IPS-NIHi7 (cell line): ENCODE results near the gene CNOT10.
"Not testable (repeated sequence)": the region's sequence is repeated elsewhere in the genome, so short reads cannot be mapped to it uniquely, and the experiment has no call there.

Experiments used
- DNase-seq: peaks from one replicate; pipeline ENCODE4 v3.0.0; 2012; ENCODE audit warnings: mixed read lengths; ENCODE audit errors: extremely low spot score

CNOT10 gene

DNA sequence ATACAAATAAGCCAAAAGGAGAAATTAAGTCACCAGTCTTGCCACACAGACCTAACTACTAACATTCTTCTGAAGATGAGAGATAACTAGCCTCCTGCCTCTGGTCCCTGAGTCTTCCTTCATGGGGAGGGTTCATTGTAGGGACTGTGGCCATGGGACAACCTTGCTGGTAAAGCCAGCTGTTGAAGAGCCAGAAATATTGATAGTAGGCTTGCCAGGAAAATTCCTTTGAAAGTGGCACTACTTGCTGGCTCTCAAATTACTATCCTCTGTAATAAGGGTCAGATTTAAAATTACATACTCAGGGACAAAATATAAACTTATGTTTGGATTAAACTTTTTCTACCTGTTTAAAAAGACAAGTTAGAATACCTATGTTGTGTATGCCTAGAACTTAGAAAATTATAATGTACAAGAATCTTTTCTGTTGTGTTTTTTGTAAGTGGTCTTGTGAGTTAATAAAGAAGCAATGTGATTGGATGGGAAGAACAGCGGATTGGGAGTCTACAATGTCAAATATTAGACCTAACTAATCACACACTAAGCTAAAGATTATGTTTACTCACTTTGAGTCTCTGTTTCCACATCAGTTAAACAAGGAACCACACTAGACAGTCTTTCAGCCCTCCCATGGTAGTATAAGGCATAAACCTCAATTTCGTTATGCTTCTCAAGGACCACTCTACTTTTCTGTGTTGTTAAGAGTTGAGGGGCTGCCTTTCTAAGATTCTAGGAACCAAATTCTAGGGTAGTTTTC, 72.8 kb downstream of the CNOT10 start:
- no peak for DNase-seq

DNA sequence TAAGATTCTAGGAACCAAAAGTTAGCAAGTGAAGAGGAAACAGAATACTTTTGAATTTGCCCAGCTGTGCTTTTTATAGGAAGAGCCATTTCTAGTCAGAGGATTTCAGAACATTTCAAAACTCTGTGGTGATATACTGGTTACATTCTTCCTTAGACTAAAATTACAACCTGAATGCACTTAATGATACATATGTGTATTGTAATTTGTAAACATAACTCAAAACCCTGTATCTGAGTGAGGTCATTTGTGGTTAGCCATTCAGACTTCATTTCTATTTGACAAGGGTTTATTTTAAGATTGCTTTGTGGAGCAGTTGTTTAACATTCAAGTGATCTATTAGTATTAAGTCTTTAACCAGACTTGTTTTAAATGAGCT, 73.4 kb downstream of the CNOT10 start:
- no peak for DNase-seq

DNA sequence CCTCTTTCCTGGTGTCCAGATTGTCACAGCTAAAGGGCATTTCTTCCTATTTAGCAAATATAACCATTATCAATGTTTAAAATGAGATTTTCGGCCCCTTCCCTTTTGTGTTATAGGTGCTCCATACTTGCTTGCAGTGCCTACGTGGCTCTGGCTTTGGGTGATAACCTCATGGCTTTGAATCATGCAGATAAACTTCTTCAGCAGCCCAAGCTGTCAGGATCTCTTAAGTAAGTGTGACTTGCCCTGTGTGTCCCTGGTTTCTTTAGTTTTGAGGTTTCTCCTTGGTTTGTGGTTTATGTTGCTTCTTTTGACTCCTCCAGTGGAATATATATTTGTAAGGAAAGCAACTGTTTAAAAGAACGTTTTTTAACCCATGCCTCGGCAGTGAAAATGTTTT, 74.4 kb downstream of the CNOT10 start:
- DNase-seq: no peak

DNA sequence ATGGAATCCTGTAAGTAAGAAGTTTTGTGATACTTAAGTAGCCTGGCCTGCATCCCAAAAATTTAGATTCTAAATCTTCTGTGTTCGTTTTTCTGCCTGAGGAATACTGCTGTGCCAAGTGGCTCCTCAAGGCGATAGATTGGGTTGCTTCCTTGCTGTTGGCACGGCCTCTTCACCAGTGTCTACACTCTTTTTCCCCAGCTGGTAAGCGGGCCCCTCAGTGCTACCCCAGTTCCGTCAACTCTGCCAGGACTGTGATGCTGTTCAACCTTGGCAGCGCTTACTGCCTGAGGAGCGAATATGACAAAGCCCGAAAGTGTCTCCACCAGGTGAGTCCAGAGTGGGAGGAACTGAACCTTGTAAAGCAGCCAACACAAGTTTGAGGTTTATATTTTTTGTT, 79.5 kb downstream of the CNOT10 start:
- no peak for DNase-seq

DNA sequence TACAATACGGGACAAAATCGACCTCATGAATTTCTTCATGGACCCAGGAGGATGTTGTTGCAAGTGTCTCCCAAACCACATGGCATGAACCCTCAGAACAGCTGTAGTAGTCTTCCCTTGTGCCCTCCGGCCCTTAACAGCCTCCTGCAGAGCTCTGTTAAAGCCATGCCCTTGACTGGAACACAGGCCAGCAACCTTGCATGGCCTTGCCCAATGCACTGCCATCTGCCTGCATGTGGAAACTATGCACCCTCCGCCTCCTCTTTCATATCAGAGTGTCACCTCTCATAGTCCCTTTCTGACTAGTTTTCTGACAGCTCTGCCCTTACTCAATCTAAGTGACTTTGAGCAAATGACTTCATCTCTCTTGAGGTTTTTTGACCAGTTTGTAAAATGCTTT, 93.4 kb downstream of the CNOT10 start:
- DNase-seq: no peak

DNA sequence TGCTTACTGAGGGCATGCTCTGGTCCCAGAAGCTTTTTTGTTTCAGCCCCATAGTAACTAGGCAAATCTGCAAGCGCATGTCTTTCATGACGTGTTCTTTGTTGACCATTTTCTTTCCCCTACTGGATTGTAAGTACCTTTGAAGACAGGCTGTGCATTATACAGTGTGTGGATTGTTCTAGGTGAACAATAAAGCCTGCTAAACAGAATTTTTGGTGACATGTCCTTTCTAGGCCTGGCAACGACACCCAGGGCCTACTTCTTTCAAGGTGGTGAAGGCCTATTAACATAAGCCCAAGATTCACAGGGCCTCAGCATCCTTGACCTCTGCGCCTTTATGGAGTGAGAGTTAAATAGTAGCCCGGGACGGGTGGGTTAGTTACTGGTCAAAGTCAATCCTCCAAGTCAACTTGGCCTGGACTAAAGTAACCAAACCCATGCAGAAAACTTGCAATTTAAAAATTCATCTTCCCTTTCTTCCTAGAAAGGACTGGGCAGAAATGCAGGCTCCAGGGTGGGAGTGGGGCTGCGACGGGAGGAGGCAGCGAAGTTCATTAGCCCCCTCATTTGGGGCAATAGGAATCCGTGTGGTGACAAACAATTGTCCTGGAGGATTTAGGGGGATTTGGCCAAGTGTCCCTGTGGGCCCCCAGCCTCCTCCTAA, 95.2 kb downstream of the CNOT10 start:
- no peak for DNase-seq

DNA sequence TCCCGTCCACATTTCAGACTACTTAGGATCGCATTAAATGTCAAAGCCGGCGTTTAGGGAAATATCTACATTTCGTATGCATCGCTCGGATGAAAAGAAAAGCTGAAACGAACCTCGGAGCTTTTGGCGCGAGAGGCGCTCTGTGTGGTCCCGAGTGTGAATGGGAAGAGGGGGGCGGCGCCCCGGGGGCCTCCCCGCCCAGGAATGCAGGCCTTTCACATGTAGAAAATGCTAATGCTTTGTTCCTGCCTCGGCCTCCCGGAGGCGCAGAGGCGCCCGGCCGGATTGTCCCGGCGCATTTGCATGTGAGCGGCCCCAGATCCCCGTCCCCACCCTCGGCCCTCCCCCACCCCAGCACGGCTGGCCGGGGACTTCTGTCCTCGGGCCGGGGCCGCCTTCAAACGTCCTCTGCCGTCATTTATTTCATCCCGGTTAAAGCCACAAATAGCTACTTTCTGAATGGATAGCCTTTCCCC, 95.8 kb downstream of the CNOT10 start:
- peak; percentile 81 for DNase-seq

DNA sequence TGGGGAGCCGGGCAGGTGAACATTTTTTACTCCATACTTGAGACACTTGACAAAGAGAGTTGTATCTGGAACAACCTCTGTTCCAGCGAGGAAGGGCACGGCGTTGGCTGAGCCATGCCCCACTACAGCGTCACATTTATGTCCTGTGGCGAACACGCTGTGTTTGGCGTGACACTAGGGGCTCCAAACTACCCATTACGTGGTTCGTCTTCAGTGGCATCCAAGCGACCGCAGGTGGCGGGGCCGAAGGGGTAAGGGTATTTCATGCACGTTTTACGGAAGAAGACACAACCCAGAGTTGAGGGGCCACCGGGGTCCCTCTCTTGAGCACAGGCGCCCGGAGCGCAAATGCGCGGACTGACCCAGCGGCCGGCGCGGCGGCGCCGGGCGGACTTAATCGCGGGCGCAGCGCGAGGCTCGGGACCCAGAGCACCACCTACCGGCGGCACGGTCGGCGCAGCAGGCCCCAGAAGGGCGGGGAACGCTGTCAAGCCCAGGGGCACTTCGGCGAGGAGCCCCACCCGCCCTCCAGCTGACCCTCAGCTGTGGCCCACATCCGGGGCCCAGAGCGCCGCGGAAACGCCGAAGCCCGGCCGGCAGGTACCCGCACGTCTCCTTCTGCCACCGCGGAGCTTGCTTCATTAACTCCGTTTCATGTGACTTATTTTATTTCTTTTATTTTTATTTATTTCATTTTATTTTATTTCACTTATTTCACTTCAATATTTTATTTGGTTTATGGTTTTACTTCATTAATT, 96.4 kb downstream of the CNOT10 start:
- DNase-seq: peak; percentile 89

DNA sequence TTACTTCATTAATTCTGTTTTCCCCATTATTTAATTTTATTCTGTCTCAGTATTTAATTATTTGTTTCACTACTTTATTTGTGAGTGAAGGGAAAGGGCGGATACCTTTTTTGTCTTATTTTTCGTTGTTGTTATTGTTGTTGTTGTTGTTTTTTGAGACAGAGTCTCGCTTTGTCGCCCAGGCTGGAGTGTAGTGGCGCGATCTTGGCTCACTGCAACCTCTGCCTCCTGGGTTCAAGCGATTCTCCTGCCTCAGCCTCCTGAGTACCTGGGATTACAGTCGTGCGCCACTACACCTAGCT, 96.9 kb downstream of the CNOT10 start:
- not testable (repeated sequence) for DNase-seq

DNA sequence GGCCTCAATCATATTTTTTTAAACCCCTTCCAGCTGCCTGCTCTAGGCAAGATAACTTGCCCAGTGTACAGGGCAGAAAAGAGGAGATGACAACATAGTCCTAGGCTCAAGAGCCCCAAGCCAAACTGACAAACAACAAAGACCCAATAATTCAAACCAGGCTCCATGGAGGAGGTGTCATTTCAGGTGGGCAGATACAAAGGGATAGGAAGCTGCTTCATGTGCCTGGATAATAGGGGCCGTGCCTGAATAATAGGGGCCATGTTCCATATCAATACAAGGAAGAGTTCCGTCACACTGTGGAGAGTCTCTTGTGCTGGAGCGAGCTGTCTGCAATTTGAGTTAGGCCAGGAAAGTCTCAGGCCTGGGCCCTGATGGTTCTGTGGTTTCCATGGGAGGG, 97.4 kb downstream of the CNOT10 start:
- no peak for DNase-seq

DNA sequence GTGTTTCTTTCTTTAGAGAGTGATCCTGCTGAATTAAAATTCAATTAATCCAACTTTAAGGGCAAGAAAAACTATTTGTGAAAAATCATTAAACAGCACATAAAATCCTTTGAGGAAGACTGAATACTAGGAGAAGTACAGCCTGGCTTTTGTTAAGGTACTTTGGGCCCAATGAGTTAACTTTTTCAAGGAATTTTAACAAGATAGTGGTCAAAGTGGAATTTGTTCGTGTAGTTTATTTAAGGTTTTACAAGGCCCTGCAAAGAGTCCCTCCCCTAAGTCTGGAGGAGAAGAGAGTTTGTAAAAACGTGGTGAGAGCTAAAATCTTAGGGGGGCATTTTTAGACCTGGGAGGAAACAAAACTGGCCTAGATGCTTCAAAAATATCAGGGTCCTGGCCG, 106.8 kb downstream of the CNOT10 start:
- DNase-seq: no peak

DNA sequence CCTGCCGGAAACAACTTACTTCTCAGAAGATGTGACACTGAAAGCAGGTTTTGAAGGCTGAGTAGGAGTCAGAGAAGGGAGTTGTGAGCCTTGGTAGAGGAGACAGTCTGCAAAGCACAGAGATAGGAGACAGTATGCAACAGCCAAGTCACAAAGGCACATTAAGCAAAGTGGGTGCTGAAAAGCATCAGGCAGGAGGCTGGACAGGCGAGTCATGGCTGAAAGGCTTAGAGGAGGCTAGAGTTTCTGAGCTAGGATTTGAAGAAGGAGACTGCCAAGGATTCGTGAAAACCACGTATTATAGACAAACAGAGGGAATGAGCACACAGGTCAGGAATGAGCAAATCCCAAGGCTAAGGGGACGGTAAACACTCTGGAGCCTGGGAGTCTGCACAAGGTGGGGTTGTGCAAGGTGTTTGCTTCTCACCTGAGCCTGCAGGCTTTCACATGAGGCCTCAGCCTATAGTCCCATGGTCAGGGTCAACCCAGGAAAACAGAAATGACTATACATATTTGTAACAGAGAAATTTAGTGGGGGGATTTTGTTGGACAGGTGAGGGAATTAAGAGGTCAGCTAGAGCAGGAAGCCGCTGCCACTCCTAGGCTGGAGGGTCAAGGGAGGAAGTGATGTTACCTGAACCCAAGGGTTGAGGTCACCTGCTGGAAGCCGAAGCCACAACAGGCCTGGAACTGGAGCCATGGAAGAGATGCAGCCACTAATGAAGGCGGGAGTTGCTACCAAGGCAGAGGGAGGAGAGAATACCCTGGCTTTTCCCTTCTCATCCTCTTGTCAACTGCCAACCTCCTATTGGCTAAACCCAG, 109.7 kb downstream of the CNOT10 start:
- DNase-seq: no peak

DNA sequence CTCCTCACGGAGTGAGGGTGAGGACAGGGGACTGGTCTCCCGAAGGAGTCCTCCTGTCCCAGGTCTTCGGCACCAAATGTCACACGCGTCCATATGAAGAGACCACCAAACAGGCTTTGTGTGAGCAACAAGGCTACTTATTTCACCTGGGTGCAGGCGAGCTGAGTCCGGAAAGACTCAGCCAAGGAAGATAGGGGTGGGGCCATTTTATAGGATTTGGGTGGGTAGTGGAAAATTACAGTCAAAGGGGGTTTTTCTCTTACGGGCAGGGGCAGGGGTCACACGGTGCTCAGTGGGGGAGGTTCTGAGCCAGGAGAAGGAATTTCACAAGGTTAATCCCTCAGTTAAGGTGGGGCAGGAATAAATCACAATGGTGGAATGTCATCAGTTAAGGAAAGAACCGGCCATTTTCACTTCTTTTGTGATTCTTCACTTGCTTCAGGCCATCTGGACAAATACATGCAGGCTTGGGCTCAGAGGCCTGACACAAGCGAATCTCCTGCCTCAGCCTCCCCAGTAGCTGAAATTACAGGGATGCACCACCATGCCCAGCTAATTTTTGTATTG, 111.5 kb downstream of the CNOT10 start:
- DNase-seq: not testable (repeated sequence)

DNA sequence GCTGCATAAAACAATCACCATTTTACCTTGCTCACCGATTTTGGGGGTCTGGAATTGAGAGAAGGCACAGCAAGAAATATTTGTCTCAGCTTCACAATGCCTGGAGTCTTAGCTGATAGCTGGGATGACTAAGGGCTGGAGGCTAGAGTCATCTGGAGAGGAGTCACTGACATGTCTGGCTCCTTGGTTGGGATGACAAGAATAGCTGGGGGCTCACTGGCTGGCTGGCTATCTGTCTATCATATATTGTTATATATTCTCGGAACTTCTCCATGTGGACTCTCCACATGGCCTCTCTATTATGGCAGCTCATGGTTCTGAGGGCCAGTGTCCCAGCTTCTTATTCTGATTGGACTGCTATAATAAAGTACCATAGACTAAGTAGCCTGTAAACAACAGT, 112.8 kb downstream of the CNOT10 start:
- DNase-seq: no peak

DNA sequence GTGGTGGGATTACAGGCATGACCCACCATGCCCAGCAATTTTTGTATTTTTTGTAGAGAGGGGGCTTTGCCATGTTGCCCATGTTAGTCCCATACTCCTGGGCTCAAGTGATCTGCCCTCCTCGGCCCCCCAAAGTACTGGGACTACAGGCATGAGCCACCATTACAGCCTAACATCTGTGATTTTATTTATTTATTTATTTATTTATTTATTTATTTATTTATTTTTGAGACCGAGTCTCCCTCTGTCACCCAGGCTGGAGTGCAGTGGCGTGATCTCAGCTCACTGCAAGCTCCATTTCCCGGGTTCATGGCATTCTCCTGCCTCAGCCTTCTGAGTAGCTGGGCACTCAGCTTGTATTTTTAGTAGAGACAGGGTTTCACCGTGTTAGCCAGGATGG, 116.5 kb downstream of the CNOT10 start:
- DNase-seq: not testable (repeated sequence)

DNA sequence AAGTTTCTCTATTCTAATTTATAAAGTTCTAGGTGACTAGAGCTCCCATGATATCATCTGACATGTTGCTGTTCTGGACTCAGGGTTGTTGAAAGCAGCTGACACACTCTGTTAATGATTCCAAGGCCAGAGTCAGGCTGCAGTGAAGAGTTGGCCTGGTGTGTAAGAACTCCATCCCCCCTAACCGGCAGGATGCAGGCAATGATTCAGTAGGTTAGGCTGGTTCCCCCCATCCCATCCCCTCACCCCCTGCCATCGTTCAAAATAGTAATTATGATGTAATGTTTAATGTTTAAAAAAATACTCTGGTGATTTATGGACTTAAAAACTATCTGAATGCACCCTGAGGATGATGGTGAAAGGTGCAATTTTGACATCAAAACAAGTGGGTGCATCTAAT, 128.2 kb downstream of the CNOT10 start:
- no peak for DNase-seq

DNA sequence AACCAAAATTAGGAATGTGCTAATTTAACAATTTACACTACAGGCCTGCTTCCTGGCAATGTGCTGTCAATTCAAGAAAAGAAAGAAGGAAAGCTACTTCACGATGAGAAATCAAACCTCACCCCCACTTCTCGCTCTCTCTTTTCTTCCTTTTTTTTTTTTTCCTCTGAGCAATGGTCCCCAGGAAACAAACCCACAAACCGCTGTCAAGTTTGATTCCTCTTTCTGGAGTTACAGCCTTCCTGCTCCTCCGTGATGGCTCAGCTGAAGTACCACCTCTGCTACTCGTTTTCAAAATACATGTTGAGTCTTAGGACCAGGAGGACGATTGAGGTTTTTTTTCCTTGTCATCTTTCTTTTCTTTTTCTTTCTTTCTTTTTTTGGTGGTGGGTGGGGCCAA, 129.4 kb downstream of the CNOT10 start:
- no peak for DNase-seq

DNA sequence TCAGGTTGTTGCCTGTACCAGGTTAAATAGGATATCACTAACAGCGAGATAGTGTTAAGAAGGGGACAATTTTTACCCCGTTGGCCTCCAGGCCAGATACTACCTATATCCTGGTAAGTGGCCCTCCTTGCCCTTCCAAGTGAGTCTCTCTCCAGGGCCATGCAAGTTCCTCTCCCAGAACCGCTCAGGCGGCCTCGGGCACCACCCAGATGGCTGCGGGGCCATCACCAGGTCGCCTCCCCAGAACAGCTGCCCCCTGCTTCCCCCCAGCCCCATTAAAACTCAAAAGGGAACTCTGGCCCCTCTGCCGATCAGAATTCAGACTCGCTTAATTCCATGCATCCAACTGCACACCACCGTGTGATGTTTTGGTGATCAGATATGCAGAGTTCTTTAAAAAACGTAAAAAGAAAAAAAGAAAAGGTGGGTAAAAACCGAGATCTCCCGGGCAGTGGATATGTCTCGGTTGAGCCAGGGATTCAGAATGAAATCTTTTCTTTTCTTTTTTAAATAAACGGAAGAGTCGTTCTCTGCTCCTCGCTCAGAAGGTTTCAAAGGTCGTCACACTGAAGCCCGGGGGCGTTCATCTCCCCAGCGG, 131.0 kb downstream of the CNOT10 start:
- peak; percentile 35 for DNase-seq

DNA sequence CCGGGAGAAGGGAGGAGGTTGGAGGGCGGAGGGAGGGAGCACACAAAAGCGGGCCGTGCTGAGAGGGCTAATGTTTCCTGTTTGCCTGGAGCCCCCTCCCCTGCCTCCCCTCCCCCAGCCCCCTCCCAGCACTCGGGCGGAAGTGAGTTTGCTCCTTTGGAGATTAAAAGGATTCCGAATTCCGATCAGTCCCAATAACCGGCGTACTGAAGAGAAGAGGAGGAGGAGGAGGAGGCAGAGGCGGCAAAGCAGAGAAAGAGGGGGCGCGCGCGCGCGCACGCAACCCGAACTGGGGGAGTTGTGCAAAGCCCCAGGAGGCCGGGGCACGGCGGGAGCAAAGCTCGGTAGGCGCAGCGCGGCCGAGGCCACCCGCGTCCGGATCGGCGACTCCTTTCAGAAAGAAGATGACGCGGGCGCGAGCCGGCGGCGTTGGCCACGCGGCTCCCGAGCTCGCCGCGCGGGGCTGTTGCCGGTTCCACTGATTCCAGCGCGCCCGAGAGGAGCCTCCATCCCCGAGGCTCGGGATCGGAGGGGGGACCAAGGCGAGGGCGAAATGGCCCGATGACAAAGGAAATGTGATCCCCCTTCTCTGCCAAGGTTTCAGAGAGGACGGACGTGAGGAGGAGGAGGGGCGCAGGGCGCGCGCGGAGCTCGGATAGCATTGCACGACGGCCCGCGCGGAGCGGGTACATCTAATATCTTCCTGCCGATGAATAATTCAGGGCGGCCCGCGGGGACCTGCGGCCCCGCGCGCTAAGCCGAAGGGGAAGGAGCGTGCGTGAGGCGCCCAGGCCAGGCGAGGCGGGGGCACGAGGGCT, 131.7 kb downstream of the CNOT10 start:
- DNase-seq: peak; percentile 93

DNA sequence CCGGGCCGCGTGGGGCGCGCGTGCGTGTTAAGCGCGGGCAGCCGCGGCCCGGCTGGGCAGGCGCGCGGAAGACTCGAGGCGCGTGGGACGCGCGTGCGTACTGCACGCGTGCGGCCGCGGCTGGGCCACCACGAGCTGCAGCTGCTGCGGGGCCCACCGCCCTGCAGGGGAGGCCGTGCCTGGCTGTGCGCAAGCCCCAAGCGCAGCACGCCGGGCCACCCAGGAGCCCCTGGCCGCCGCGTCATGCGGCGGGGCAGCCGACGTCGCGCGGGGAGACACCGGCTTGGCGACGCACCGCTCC, 132.2 kb downstream of the CNOT10 start:
- no peak for DNase-seq
